Activated naive CD4-positive, alpha-beta T cell (primary cell): ENCODE data around the gene ZNF74.
"Not testable (repeated sequence)": the region's sequence is repeated elsewhere in the genome, so short reads cannot be mapped to it uniquely, and the experiment has no call there.

Experiments used
- DNase-seq, 4 experiments: peaks; one replicate each; lab custom pipeline; 2025; lab: John Stamatoyannopoulos, UW

Gene ZNF74

DNA sequence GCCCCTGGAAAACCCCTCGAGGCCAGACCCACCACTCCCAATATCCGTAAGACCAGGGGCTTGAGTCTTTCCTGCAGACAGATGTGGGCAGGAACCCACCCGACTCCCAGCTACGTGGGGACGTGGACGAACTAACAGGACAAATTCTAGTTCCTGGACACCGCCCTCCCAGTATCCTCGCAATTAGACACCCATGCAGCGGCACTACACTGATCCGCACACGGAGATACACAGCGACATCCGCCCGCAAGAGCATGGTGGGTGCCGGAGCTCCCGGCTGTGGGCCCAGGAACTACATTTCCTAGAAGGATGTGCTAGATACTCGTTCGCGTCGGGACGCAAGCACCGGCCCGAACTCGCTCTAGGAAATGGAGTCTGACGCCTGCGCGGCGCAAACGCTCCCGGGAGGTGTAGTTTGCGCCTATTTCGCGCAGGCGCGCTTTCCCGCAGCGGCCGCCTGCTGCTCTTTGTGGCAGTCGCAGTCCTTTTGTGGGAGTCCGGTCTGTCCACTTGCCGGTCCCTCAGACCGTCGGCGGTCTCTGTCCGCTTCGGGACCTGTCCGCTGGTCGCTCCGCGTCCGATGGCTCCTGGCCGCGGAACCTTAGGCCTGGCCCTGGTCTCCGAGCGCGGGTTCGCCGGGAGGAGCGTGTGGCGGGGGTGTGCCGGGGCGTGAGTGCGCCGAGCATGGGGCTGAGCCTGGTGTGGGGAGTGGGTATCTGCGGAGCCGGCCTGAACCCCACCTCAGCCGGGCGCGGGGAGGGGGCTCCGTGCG, at the start of gene ZNF74:
ZNF74 (plus strand) TSS at position 447 of the 772 bp plus-strand sequence. CDS start 478 bp downstream, outside the sequence.
- DNase-seq: peak; percentile 52 to 79 (median 64)

DNA sequence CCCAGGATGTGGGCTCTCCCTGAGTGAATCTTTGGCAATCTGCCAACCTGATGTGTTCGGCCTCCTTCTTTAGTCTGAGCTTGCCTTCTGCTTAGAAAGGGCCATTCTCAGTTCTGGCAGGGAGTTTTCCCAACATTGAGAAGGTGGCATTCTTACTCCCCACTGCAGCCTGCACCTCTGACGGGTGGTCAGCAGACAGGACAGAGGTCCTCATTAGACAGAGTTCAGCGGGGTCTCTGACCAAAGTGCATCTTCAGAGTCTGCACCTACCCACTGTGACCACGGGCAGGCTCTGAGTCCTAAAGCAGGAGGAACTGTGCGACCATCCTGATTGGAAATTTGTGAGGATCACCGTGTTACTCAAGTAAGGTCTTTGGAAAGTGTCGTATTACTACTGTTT, 47.4 kb upstream of the ZNF74 start:
- DNase-seq: not testable (repeated sequence)

DNA sequence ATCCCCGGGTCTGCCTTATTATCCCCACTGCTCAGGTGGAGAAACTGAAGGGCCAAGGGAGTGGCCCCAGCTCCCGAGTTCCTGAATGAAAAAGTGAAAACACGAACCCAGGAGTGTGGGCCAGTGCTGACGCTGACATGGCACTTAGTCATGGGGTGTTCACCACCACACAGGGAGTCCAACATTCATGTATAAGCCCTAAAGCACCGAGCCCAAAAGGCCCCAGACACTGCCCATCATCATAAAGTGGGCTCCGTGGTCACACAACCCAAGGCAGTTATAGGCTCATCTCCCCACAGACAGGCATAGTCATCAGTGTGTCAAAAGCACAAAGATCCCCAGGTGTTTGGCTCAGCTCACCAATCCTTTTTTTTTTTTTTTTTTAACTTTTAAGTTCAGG, 41.4 kb upstream of the ZNF74 start:
- not testable (repeated sequence) for DNase-seq

DNA sequence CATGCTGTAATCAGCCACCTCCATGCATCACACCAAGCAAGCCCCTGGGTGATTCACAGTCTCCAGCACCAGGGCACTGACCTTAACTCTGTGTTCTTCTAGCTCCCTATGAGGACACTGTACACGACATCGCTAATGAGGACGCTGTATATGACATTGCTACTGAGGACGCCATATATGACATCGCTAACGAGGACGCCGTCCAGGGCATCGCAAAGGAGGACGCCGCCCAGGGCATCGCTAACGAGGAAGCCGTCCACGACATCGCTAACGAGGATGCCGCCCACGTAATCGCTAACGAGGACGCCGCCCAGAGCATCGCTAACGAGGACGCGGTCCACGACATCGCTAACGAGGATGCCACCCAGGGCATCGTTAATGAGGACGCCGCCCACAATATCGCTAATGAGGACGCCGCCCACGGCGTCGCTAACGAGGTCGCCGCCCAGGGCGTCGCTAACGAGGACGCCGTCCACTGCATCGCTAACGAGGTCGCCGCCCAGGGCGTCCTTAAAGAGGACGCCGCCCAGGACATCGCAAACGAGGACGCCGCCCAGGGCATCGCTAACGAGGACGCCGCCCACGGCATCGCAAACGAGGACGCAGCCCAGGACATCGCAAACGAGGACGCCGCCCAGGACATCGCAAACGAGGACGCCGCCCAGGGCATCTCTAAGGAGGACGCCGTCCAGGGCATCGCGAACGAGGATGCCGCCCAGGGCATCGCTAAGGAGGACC, 39.5 kb upstream of the ZNF74 start:
- no peak for DNase-seq

- DNase-seq: not testable (repeated sequence)
Observed at GRCh38 chr22:20355939-20356636, 37.9 kb upstream of the ZNF74 start.

DNA sequence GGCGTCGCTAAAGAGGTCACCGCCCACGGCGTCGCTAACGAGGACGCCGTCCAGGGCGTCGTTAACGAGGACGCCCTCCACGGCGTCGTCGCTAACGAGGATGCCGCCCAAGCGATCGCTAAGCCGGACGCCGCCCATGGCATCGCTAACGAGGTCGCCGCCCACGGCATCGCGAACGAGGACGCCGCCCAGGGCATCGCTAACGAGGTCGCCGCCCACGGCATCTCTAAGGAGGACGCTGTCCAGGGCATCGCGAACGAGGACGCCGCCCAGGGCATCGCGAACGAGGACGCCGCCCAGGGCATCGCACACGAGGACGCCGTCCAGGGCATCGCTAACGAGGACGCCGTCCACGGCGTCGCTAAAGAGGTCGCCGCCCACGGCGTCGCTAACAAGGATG, 37.0 kb upstream of the ZNF74 start:
- not testable (repeated sequence) for DNase-seq

- DNase-seq: not testable (repeated sequence)
Observed at GRCh38 chr22:20357967-20358366, 36.0 kb upstream of the ZNF74 start.

DNA sequence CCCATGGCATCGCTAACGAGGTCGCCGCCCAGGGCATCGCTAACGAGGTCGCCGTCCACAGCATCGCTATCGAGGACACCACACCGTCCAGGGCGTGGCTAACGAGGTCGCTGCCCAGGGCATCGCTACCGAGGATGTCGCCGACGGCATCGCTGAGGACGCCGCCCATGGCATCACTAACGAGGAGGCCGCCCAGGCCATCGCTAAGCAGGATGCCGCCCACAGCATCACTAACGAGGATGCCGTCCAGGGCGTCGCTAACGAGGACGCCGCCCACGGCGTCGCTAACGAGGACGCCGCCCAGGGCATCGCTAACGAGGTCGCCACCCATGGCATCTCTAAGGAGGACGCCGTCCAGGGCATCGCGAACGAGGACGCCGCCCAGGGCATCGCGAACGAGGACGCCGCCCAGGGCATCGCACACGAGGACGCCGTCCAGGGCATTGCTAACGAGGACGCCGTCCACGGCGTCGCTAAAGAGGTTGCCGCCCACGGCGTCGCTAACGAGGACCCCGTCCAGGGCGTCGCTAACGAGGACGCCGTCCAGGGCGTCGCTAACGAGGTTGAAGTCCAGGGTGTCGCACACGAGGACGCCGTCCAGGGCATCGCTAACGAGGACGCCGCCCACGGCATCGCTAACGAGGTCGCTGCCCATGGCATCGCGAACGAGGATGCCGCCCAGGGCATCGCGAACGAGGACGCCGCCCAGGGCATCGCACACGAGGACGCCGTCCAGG, 35.3 kb upstream of the ZNF74 start:
- DNase-seq: not testable (repeated sequence)

- not testable (repeated sequence) for DNase-seq
Observed at GRCh38 chr22:20360261-20360660, 33.7 kb upstream of the ZNF74 start.

DNA sequence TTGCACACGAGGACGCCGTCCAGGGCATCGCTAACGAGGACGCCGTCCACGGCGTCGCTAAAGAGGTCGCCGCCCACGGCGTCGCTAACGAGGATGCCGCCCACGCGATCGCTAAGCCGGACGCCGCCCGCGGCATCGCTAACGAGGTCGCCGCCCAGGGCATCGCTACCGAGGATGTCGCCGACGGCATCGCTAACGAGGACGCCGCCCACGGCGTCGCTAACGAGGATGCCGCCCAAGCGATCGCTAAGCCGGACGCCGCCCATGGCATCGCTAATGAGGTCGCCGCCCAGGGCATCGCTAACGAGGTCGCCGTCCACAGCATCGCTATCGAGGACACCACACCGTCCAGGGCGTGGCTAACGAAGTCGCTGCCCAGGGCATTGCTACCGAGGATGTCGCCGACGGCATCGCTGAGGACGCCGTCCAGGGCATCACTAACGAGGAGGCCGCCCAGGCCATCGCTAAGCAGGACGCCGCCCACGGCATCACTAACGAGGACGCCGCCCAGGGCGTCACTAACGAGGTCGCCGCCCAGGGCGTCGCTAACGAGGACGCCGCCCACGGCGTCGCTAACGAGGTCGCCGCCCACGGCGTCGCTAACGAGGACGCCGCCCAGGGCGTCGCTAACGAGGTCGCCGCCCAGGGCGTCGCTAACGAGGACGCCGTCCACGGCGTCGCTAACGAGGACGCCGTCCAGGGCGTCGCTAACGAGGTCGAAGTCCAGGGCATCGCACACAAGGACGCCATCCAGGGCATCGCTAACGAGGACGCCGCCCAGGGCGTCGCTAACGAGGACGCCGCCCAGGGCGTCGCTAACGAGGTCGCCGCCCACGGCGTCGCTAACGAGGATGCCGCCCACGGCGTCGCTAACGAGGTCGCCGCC, 32.8 kb upstream of the ZNF74 start:
- not testable (repeated sequence) for DNase-seq

GRCh38 chr22:20361752-20362229, 32.2 kb upstream of the ZNF74 start:
- DNase-seq: not testable (repeated sequence)

DNA sequence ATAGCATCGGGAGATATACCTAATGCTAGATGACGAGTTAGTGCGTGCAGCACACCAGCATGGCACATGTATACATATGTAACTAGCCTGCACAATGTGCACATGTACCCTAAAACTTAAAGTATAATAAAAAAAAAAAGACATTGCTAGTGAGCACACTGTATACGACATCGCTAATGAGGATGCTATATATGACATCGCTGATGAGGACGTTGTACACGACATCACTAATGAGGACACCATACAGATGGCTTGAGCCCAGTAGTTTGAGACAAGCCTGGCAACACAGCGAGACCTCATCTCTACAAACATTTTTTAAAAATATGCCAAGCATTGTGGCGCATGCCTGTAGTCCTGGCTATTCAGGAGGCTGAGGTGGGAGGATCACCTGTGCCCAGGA, 31.5 kb upstream of the ZNF74 start:
- DNase-seq: not testable (repeated sequence)

DNA sequence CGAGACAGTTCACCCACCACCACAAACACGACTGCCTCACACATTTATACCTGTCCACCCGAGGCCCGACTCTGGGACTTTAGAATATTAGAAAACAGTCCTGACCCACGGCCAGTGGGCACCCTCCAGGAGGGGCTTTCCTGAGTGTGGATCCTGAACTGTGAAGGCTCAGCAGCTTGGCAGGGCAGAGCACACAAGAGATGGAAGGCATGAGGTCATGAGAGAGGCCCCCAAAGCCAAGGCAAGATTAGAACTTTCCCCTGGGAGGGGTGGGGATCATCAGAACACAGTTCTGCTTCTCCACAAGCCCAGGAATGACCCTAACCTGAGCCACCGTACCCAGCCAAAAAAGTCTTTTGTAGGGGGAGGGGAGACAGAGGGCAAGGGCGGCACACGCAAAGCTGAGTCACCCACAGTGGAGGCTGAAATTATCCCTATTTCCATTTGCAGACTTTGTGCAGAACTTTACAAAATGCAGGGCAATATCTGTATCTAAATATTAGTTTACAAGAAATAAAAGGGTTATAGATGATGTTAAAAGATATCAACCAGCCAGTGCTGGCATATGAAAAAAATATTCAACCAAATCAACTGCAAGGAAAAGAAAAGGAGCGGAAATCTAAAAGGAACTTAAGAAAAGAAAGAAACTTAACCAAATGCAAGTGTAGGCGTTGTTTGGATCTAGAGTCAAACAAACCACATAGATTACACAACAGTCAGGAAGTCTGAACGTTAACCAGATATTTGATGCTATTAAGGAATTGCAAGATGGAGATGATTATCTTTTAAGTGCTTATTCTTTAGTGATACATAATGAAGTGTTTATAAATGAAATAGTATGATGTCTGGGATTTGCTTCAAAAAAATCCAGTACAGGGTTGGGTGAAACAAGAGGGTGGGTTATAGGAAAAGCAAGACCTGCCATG, 29.4 kb upstream of the ZNF74 start:
- not testable (repeated sequence) for DNase-seq

DNA sequence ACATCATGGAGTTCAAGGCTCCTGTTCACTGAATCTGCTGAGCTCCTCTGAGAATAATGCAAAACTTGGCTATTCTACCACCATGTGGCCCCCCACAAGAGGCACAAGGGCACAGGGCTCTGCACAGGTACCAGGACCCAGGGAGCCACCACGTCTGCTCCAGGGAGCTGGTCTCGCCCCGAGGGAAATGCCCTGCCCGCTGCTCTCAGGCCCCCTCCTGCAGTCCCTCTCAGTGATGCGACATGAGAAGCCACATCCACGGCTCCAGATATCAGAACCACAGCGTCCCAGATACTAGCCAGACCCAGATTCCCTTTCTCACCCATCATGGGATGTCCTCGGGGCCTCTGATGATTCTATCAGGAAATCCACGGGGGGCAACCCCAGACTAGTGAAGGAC, 27.1 kb upstream of the ZNF74 start:
- not testable (repeated sequence) for DNase-seq

GRCh38 chr22:20368875-20369274, 25.1 kb upstream of the ZNF74 start:
- DNase-seq: not testable (repeated sequence)

DNA sequence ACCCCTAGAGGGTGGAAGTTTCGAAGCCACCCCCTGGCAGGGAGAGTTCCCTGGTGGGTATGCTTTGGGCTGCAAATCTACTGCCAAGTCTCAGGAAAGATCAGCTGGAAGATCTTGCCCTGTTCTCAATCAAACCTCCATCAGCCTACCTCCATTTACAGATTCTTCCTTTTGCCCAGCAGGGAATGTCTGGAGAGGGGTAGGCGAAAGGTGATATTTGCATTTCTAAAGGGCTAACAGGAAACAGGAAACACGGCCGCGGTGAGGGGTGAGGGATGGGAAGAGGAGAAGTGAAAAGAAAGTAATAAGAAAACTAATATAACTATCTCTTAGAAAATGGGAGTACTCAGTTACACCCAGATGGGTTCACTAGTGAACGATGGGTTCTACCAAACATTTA, 22.3 kb upstream of the ZNF74 start:
- not testable (repeated sequence) for DNase-seq

- DNase-seq: not testable (repeated sequence)
Observed at GRCh38 chr22:20372406-20372854, 21.5 kb upstream of the ZNF74 start.

GRCh38 chr22:20373195-20373706, 20.7 kb upstream of the ZNF74 start:
- DNase-seq: not testable (repeated sequence)

DNA sequence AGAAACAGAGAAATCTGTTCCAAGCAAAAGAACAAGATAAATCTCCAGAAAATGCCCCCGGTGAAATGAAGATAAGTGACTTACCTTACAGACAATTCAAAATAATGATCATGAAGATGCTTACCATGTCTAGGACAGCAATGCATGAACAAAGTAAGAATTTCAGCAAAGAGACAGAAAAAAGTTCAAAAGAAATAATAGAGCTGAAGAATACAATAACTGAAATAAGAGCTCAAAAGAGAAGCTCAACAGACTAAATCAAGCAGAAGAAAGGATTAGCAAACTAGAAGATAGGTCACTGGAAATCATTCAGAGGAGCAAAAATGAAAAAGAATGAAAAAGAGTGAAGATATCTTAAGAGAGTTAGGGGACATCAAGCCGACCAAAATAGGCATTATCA, 19.8 kb upstream of the ZNF74 start:
- not testable (repeated sequence) for DNase-seq
